Head of caudate nucleus (tissue), 42 donors: ENCODE results near the gene SLC25A12.

Source experiments
- DNase-seq, 42 donors: peaks; one replicate each; pipeline versions ENCODE4 v3.0.0 to v3.0.0-alpha.2; 2020 to 2021; ENCODE audit warnings: mixed read lengths in 7 of 42
- intact Hi-C: fragments of 100-400 bp; cut with DNase I; formaldehyde crosslinking; loops from one replicate; pipeline ENCODE4 v1.15.0; 2022

SLC25A12 gene

DNA sequence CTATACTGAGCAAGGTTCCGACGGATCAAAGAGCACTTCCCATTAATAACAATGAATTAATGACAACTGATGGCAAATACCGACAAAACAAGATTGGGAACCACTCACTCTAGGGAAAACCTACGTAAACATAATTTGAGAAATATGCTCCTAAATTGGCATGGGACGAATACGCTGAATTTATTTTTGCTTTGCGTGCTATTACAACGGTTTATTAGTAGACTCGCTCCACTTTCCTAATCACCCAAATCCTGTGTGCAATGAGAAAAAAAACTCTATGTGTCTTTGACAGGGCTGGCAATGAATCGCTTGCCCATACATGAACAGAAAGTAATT, 536 bp upstream of the SLC25A12 start:
- no peak for DNase-seq
- intact Hi-C loops, result loop anchor here (2.0 kb wide), 1 partner anchor 28 kb away; the partner anchor contains the start of gene HAT1

DNA sequence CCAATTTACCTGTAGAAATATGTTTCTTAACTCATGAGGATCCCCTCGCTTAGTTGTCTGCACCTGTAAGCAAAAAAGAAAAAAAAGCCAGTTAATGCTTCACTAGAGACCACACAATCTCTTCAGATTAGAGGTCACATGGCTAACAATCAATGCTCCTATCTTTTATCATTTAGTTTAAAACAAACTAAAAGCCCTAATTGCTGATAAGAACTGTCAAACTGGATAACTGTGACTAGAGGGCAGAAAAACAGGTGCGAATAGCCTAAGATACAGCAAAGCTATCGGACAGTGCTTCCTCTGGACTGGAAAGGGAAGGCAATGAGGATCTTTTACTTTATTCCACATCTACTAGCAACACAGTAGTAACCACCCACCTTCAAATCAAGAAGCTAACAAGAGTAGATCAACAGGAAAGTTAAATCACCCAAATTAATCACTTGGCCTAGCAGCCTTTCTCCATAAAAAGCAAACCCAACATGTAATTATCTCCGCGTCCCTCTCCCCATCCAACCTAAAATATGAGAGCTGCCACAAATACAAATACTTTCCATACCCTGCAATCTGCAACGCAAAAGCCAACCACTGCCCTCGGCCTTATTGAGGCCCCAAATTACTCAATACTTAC, 734 bp downstream of the SLC25A12 start:
- intact Hi-C loops, result no loop called here
- DNase-seq, result no peak

DNA sequence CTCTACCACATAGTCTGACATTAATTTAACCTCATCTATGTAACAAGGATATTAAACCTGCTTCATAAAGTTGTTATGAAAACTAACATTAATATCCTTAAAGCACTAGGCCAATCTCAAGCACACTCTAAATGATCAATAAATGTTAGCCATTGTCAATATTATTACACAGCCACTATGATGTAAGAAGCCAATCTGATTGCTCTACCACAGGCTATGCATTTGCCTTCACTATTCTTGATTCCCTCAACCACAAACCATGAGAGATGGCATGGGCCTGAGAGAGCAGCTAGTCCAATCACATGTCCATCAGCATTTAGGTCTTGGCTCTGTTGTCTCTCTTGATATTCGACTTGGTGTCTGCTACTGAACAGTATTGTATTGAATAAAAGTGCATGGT, 4.2 kb downstream of the SLC25A12 start:
- DNase-seq, result no peak
- intact Hi-C loops, result no loop called here

DNA sequence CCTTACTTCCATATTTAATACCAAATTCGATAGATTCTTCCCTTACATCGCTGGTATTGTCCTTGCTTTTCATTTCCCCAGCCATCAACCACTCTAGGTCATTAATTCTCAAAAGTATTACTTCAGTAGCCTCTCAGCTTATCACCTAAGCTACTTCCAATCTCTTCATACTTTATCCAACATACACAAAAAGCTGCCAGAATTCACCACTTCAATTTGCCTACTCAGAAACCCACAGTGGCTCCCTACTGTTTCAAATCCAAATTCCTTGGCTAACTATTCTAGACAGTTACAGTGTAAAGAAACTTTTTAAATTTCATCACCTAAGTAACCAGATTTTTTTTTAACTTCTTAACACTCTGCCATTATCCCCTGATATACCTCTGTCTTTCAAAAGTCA, 4.7 kb downstream of the SLC25A12 start:
- intact Hi-C loops, result no loop called here
- no peak for DNase-seq

DNA sequence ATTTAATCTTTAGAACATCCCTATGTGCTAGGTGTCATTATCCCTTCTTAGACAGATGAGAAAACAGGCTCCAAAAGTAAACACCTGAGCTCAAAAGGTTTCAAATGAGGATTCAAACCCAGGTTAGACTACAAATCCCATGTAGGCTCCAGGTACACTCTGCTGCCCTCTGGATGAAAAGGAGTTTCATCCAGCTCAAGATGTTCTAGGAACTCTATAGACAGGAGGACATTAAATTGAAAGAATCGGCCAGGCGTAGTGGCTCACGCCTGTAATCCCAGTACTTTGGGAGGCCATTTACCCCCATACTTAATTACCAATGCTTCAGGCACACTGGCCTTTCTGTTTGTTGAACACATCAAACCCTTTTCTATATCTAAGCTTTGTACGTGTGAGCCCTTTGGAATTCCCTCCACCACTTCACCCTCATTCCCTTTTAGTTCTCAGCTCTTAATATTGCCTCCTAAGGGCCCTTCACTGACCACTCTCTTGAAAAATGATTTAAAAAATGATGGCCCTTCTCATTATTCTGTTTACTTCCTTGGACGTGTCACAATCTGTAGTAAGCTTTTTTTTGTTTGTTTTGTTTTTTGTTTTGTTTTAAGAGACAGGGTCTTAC, 10.7 kb downstream of the SLC25A12 start:
- intact Hi-C loops, result no loop called here
- no peak for DNase-seq

DNA sequence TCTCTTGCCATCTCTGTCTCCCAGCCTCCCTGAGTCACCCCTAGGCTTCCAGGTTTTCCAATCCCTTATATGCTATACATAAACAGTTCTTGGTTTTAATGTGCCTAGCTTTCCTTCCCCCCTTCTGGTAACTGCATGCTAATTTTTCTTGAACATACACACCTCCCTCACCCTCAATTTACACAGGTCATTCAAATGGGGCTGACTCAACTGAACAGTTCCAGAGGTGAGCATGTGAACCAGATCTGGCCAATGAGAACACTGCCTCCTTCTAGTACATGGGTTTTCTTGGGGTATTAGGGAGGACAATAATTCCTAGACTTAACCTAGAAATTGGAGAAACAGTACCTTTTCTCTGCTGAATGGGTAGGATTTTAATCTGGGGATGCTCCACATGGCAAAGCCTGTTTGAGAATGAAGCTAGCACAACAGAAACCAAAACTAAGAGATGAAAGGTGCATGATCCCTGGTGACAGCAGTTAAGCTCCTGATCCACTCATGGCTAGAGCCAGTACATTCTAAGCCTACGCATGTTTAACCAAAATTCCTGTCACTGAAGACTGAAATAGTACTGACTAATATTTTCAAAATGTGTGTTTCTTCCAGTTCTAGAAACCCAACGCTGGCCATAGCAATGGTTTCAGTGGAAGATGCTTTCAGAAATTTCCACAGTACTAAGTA, 11.8 kb downstream of the SLC25A12 start:
- intact Hi-C loops, result no loop called here
- no peak for DNase-seq

DNA sequence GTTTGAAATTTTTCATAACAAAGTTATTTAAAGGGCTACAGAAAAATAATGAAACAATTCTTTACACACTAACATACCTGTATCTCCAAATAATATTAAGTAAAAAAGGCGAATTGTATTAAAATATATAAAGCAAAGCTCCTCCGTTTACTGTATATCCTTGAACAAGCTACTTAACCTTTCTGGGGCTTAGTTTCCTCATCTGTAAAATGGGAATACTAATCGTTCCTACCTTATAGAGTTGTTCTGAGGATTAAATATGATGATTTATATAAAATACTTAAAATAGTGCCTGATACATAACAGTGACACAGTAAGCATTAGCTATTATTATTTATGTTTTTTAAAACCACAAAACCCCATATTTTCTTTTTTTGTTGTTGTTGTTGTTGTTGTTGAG, 13.3 kb downstream of the SLC25A12 start:
- no peak for DNase-seq
- intact Hi-C loops, result no loop called here

DNA sequence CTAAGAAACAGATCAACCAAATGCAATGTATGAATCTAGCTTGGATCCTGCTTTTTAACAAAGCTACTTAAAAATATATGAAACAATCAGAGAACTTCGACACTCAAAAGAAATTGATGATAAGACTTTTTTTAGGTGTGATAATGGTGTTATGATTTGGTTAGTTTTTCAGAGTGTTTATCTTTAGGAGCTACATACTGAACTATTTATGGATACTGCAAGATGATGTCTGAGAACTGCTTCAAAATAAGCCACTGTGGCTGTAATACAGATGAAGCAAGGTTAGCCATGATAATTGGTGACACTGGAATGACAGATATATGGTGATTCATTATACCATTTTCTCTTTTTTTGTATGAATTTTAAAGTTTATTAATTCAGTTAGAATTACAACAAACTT, 14.2 kb downstream of the SLC25A12 start:
- intact Hi-C loops, result no loop called here
- no peak for DNase-seq

DNA sequence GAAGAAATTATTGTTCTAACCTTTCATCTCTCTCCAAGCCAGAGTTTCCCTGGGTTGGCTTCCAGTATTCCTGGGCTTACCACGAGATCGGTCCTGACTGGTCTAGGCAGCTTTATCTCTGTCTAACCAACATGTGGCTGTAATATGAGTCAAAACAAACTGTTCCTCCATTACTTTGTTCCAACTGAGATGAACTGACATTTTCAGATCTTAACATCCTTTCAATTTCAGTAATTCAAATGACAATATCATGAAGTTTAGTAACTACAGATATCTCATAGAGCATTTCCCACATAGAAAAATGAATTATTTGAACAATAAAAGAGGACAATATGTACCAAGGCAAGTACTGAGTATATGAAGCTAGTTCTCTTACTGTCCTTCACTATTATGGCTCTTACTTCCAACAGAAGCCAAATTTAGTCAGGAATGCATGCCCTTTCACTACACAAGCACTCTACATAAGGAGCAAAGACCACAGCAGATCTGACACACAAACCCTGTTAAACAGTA, 15.5 kb downstream of the SLC25A12 start:
- intact Hi-C loops, result no loop called here
- DNase-seq, result no peak

DNA sequence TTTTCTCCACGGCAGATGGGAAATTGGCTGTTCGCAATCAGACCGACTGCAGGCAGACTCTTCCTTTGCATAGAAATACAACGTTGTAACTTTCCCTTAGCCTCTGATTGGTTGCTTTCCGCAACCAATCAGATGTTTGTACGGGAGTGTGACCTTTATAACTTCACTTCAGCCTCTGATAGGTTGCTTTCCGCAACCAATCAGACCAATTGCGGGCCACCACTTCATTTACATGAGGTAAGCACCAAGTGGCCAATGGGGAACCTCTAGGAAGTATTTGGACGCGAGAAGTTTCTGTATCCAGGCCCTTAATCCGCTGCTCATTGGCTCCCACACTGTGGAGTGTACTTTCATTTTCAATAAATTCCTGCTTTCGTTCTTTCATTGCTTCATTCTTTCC, 19.1 kb downstream of the SLC25A12 start:
- intact Hi-C loops, result no loop called here
- no peak for DNase-seq

DNA sequence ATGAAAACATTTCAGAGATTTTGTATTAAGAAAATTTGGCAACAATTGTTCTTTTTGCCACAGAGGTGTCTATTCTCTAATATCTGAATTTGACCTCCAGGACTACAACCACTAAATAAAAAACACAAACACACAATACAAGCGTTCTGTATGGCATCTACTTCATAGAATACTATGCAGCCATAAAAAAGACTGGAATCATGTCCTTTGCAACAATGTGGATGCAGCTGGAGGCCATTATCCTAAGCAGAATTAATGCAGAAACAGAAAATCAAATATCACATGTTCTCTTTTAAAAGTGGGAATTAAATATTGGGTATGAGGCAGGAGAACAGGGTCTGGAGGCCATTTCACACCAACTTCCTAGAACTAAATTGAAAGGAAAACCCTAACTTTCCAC, 19.5 kb downstream of the SLC25A12 start:
- intact Hi-C loops, result no loop called here
- no peak for DNase-seq

DNA sequence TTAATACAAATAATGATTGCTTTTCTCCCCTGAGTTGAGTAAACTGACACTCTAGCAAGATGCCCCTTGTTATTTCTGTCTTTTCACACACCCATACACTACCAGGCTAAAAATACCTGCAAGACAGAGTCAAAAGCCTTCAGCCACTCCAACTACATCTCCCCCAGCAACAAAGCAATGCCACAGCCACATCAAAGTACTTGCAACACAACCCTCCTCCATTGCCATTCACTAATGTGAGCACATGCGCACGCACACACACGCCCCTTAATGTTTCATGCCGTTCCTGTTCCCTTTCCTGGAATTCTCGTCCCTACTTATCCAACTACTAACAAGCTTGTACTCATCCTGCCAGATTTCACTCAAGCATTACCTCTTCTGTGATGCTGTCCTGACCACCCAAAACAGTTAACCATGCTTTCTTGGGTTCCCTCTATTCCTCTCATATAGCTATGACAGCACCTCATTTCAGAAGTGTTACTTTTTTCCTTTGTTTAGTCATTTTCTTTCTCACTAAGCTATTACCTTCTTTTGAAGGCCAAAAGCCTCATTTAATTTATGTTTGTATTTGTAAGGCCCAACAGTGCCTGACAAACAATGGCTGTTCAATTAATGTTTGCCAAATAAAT, 29.6 kb downstream of the SLC25A12 start:
- intact Hi-C loops, result no loop called here
- DNase-seq, result no peak

DNA sequence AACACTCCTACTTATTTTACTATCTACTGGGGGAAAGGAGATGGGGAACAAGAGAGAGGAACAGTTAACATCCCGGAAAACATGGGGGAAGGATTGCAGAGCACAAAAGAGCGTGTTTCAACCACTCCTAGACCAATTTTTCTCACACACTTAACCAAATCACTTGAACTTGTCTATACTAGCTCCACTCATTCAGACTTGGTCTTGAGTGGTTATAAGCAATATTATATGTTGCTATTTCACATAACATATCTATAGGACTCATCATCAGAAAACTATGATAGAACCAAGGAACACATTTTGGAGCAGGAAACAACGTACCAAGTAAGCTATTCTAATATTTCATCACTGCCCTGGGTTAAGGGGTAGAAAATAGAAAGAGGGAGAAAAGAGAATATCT, 31.5 kb downstream of the SLC25A12 start:
- no peak for DNase-seq
- intact Hi-C loops, result no loop called here

DNA sequence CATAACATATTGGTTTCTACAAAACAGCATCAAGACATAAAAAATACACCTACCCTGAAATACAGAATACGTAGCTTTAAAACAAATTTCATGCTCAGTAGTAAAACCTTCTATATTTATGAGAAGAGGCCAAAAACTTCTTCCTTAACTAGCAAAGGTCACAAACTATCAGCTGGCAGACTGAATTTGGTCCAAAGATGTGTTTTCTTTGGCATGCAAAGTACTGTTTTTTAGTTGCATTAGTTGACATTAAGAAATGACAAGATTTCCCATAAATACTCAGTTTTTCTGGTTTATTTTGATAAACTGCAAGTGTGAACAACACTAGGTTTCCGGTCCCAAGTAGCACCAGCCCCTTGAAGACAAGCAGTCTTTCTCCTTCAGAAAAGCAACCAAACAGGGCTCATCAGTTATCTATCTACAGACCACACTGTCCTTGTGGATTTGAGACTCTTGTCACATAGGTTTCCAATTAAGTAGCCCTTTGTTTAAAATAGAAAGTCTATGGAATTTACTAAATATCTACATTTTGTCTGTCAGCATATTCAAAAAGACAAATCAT, 35.6 kb downstream of the SLC25A12 start:
- intact Hi-C loops, result no loop called here

DNA sequence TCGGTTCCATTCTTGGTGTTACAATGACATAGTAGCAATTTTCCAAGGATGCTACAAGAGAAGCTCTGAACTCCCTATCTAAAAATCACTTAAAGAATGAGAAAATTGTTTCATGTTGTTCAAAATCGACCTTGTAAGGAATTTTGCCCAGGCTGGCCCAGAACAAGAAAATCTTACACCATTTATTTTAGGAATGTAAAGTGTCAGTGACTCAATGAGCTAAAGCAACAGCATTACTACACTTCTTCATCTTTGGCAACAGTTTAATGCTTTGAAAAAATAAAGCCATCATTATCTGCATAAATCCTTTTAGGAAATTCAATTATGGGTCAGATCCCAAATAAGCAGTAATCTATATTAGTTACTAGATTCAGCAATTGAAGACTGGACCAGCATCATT, 38.6 kb downstream of the SLC25A12 start:
- intact Hi-C loops, result no loop called here
- no peak for DNase-seq

More for the DNA sequence above, 35.6 kb downstream of the SLC25A12 start:
- DNase-seq, result no peak

DNA sequence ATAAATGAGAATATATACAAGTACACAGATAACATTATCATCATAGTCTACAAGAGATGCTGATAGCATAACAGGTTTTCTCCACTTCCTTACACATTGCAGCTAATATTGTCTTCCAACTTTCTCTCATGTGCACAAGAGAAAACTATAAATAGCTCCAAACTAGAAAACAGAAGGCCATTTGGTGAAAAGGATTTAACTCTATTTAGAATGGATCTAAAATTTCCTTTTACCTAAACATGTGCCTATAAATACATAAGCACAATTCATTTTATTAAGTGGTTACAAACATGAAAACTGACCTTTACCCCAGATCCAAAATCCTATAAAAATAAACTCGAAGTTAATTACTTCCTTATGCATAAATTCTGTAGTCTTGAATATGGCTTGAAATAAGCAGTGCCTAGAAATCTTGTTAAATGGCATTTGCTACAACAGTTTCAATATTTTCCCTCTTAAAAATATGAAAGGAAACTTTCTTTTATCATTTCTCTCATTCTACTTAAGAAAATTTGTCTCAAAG, 41.6 kb downstream of the SLC25A12 start:
- no peak for DNase-seq
- intact Hi-C loops, result no loop called here

DNA sequence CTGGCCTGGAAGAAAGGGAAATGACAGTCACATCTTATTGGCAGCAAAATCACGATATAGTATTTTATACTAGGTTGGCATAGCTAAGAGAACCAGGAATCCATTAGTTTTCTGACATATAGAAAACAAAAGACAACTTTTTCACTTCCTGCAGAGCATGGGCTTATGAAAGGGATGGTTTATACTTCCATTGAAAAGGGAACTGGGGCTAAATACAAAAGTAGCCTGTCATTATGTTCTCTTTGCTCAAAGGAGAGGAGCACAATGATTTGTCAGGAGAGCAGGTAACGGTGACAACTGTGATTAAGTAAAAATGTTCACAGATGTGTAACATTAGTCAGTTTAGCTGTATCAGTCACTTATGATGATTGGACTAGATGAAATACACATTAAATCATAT, 46.4 kb downstream of the SLC25A12 start:
- no peak for DNase-seq
- intact Hi-C loops, result no loop called here

DNA sequence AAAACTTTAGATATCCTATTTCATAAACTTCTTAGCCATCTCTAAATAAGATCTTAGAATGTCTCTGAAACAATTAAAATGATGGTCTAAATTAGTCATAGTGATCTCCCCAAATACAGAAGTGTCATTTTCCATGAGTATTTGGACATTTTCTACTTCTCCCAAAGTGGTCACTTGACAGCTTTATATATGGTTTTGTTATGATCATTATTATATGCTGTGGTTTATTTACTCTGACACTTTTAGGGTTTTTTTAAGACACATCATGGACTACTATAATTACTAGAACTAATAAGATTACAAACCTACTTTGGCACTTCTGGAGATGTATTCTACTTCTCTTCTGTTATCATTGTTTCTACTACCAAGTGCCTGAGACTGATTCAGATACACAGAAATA, 47.1 kb downstream of the SLC25A12 start:
- DNase-seq, result no peak
- intact Hi-C loops, result no loop called here

DNA sequence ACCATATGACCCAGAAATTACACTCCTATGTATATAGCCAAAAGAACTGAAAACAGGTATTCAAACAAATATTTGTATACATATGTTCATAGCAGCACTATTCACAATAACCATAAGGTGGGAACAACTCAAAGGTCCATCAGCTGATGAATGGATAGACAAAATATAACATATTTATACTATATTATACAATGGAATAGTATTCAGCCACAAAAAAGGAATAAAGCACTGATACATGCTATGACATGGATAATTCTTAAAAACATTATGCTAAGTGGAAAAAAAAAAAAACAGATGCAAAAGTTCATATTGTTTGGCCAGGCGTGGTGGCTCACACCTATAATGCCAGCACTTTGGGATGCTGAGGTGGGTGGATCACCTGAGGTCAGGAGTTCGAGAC, 52.0 kb downstream of the SLC25A12 start:
- intact Hi-C loops, result no loop called here
- DNase-seq, result no peak

DNA sequence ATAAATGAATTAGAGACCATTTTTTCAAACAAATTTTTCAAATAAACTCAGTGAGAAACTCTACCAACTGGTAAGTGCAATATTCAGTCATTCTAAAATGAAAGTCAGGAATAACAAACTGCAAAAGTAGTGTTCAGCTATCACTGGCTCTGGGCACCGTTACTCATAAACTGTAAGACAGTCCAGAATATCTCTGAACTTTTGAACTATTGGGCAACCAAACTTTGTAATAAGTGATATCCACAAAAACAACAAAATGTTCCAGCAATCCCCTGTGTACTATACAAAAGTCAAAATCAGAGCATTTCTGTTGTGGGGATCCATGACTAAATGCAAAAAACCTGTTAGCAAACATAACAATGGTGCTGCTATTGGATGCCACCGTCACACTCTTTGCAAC, 56.3 kb downstream of the SLC25A12 start:
- no peak for DNase-seq
- intact Hi-C loops, result no loop called here
